Caco-2 (cell line): ENCODE measurements around the gene ZBTB16. TPM values are rescaled to one million over a fixed set of nuclear protein-coding genes. Genes with fewer than 3 reads are reported as not detected.

ENCODE experiments used
- BruUV-seq: library from RNA; stranded (reverse); fragments of 400-500 nt; replicated peaks from 2 replicates; lab custom pipeline; 2021; lab: Mats Ljungman, UMichigan
- CTCF ChIA-PET: fragments of 300-600 bp; sonication (Branson Sonifier 250); formaldehyde crosslinking; loops from one replicate; lab custom pipeline; 2022; ENCODE audit warnings: antibody characterized with exemption; lab: Charles Lee
- POLR2A ChIA-PET: fragments of 300-600 bp; sonication (Branson Sonifier 250); formaldehyde crosslinking; loops from one replicate; lab custom pipeline; 2022; ENCODE audit warnings: antibody characterized with exemption; lab: Charles Lee
- DNase-seq, 2 experiments: peaks; one replicate each; pipeline versions ENCODE4 v3.0.0 to v3.0.0-alpha.2; 2020 to 2022
- H3K27me3 ChIP-seq: replicated peaks from 2 replicates; pipeline ENCODE4 v1.6.0; 2011; ENCODE audit warnings: low read length; ENCODE audit not compliant: control insufficient read depth, insufficient read depth
- H3K36me3 ChIP-seq: 2 replicates; pipeline ENCODE4 v1.5.1; 2011; ENCODE audit warnings: low read length; ENCODE audit not compliant: control insufficient read depth, insufficient read depth
- H3K4me1 ChIP-seq: fragments of 250-450 bp; sonication (Bioruptor Pico); 2 replicates; pipeline ENCODE4 v1.5.1; 2020; ENCODE audit warnings: mild to moderate bottlenecking
- H3K4me3 ChIP-seq: 2 replicates; pipeline ENCODE4 v1.5.1; 2011; ENCODE audit warnings: low read depth, mild to moderate bottlenecking, control low read depth, low read length
- H3K9me3 ChIP-seq: fragments of 250-450 bp; sonication (Bioruptor Pico); 2 replicates; pipeline ENCODE4 v1.5.1; 2020; ENCODE audit warnings: mild to moderate bottlenecking, moderate library complexity
- H3K27ac Mint-ChIP-seq: one replicate; pipeline ENCODE4 v1.8.0; 2022; ENCODE audit warnings: mixed read lengths; ENCODE audit not compliant: unreplicated experiment
- H3K27me3 Mint-ChIP-seq: one replicate; pipeline ENCODE4 v1.8.0; 2022; ENCODE audit warnings: mixed read lengths; ENCODE audit not compliant: insufficient read depth, unreplicated experiment
- H3K36me3 Mint-ChIP-seq: one replicate; pipeline ENCODE4 v1.8.0; 2022; ENCODE audit warnings: mild to moderate bottlenecking, mixed read lengths; ENCODE audit not compliant: insufficient read depth, unreplicated experiment
- H3K4me1 Mint-ChIP-seq: one replicate; pipeline ENCODE4 v1.8.0; 2022; ENCODE audit warnings: low read depth, mixed read lengths; ENCODE audit not compliant: unreplicated experiment
- H3K4me3 Mint-ChIP-seq: one replicate; pipeline ENCODE4 v1.8.0; 2022; ENCODE audit warnings: mild to moderate bottlenecking, moderate library complexity, mixed read lengths; ENCODE audit not compliant: unreplicated experiment
- H3K9me3 Mint-ChIP-seq: one replicate; pipeline ENCODE4 v1.8.0; 2022; ENCODE audit warnings: mixed read lengths; ENCODE audit not compliant: unreplicated experiment
- intact Hi-C: fragments of 100-400 bp; cut with micrococcal nuclease; formaldehyde crosslinking; loops from one replicate; pipeline ENCODE4 v1.10.0; 2022; ENCODE audit not compliant: unreplicated experiment
- total RNA-seq: library from RNA; stranded (reverse); gene quantifications from 2 replicates; pipeline ENCODE4 v1.2.3, GENCODE V29; 2022
- TF ChIP-seq, protein P1 (sequence below), 2 experiments: fragments of 200-600 bp in 1 of 2; IDR thresholded peaks; 1 replicate in 1 of 2; 2 replicates in 1 of 2; pipeline versions ENCODE4 v1.5.1 to v1.8.0; 2011 to 2022; ENCODE audit warnings: antibody characterized with exemption in 1 of 2, control low read depth in 1 of 2, inconsistent platforms in 1 of 2, low read depth in 1 of 2, low read length in 1 of 2, mild to moderate bottlenecking in 1 of 2, moderate library complexity in 1 of 2; ENCODE audit not compliant: insufficient read depth in 1 of 2, severe bottlenecking in 1 of 2, unreplicated experiment in 1 of 2

The ZBTB16 gene
- total RNA-seq, 1 experiment from 2014 or later, result 12.7 TPM

DNA sequence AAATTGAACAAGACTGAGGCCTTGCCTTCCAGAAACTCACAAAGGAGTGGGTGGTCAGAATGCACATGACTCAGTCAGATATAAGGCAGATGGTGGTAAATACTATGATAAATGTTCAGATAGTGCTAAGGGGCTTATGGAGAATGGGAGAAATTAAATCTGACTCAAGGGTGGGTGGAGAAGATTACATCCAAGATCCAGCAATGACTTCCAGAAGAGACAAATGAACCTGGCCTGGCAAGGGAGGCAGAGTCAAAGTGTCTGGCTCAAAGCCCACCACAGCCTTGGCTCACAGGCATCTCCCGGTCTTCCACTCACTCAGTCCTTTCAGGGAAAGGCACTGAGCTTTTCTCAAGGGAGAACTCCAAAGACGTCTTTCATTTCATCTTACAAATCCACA, 6.1 kb upstream of the ZBTB16 start:
- Mint-ChIP-seq H3K4me1 (peaks cover 12% of the 10 kb centered on the region), H3K27me3 (peaks cover 11% of the 10 kb centered on the region), H3K27ac (no peak overlapping the region), H3K9me3 (no peaks in the 10 kb centered on the region), H3K4me3 (no peak overlapping the region), H3K36me3 (no peaks in the 10 kb centered on the region)
- no TSS peak for BruUV-seq
- H3K4me1 ChIP-seq, result peaks cover 11% of the 10 kb centered on the region
- no peaks in the 10 kb centered on the region for H3K9me3 ChIP-seq
- CTCF ChIA-PET, result no interaction called here
- intact Hi-C loops, result no loop called here
- POLR2A ChIA-PET, result no interaction called here
- no peaks in the 10 kb centered on the region for H3K27me3 ChIP-seq
- no peaks in the 10 kb centered on the region for H3K36me3 ChIP-seq
- no peak for DNase-seq
- TF ChIP-seq, protein P1, sequence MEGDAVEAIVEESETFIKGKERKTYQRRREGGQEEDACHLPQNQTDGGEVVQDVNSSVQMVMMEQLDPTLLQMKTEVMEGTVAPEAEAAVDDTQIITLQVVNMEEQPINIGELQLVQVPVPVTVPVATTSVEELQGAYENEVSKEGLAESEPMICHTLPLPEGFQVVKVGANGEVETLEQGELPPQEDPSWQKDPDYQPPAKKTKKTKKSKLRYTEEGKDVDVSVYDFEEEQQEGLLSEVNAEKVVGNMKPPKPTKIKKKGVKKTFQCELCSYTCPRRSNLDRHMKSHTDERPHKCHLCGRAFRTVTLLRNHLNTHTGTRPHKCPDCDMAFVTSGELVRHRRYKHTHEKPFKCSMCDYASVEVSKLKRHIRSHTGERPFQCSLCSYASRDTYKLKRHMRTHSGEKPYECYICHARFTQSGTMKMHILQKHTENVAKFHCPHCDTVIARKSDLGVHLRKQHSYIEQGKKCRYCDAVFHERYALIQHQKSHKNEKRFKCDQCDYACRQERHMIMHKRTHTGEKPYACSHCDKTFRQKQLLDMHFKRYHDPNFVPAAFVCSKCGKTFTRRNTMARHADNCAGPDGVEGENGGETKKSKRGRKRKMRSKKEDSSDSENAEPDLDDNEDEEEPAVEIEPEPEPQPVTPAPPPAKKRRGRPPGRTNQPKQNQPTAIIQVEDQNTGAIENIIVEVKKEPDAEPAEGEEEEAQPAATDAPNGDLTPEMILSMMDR (IDR thresholded peaks at IDR 0.05; ENCODE audit: insufficient read depth in 1 of 2, low read depth in 1 of 2, low read length in 1 of 2, severe bottlenecking in 1 of 2, unreplicated experiment in 1 of 2), result no peak
- H3K4me3 ChIP-seq, result no peak overlapping the region

DNA sequence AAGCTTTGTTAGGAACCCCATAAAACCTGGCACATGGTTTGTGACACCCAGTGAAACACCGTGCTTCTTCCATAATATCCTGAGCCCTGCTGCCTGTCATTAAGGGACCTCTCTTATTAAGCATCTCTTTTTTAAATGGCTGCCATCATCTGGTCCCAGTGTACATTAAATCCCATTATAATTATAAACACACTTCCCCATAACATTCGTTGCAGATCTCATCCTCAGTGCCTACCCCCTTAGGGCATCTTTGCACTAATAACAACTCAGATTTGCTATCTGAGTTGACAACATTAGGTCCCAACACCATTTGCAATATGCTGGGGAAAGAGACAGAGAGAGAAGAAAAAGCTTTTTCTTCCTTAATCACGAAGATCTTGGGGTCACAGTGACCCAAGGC, 4.7 kb upstream of the ZBTB16 start:
- no TSS peak for BruUV-seq
- CTCF ChIA-PET, result no interaction called here

DNA sequence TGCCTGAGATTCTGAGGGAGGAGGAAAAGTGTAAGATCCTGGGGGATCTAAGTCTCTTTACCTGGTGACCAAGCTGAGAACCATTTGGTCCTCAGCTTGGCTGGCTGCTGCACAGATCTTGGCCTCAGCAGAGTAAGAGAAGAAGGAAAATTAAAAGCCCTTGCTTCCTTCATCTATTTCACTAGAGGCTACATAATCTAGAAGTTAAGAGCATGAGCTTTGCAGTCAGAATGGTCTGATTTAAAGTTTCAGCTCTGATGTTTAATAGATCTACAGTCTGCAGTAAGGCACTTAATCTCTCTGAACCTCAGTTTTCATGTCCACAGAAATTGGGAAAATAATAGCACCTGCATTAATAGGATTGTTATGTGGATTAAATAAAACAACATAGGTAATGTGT, 3.1 kb upstream of the ZBTB16 start:
- Mint-ChIP-seq H3K4me3 (no peak overlapping the region), H3K27me3 (peaks cover 11% of the 10 kb centered on the region), H3K27ac (no peak overlapping the region), H3K4me1 (peaks cover 8% of the 10 kb centered on the region), H3K36me3 (no peaks in the 10 kb centered on the region), H3K9me3 (no peaks in the 10 kb centered on the region)
- no TSS peak for BruUV-seq
- no peaks in the 10 kb centered on the region for H3K27me3 ChIP-seq
- CTCF ChIA-PET, result interaction anchor here (0.5 to 1.3 kb wide), 3 partner anchors 110 to 205 kb away, joined by 3 to 5 read pairs (median 3); no protein-coding TSS in a partner anchor
- TF ChIP-seq, protein P1 (IDR thresholded peaks at IDR 0.05; ENCODE audit: insufficient read depth in 1 of 2, low read depth in 1 of 2, low read length in 1 of 2, severe bottlenecking in 1 of 2, unreplicated experiment in 1 of 2), result no peak
- DNase-seq, result no peak
- no peaks in the 10 kb centered on the region for H3K36me3 ChIP-seq
- POLR2A ChIA-PET, result no interaction called here
- H3K4me1 ChIP-seq, result peaks cover 7% of the 10 kb centered on the region; the same call in 1 of the 2 replicates
- no peaks in the 10 kb centered on the region for H3K9me3 ChIP-seq
- no peak overlapping the region for H3K4me3 ChIP-seq
- intact Hi-C loops, result no loop called here

More for the DNA sequence above, 4.7 kb upstream of the ZBTB16 start:
- Histone ChIP-seq H3K4me1 (peaks cover 5% of the 10 kb centered on the region; the same call in 1 of the 2 replicates), H3K36me3 (no peaks in the 10 kb centered on the region), H3K27me3 (no peaks in the 10 kb centered on the region), H3K9me3 (no peaks in the 10 kb centered on the region), H3K4me3 (no peak overlapping the region)
- Mint-ChIP-seq H3K27me3 (peaks cover 11% of the 10 kb centered on the region), H3K27ac (no peak overlapping the region), H3K9me3 (no peaks in the 10 kb centered on the region), H3K4me1 (peaks cover 6% of the 10 kb centered on the region), H3K36me3 (no peaks in the 10 kb centered on the region), H3K4me3 (no peak overlapping the region)
- TF ChIP-seq, protein P1 (IDR thresholded peaks at IDR 0.05; ENCODE audit: insufficient read depth in 1 of 2, low read depth in 1 of 2, low read length in 1 of 2, severe bottlenecking in 1 of 2, unreplicated experiment in 1 of 2), result no peak
- DNase-seq, result no peak
- POLR2A ChIA-PET, result no interaction called here
- intact Hi-C loops, result no loop called here
